Mucosa of descending colon (tissue), 3 donors: ENCODE results near the gene SUN1. TPM values are rescaled to one million over a fixed set of nuclear protein-coding genes. Genes with fewer than 3 reads are reported as not detected.

Source experiments
- ATAC-seq: fragments of 200-7000 bp; cut with Tn5 transposase; one replicate; pipeline ENCODE4 v1.9.1; 2020; ENCODE audit warnings: mild to moderate bottlenecking, moderate library complexity
- DNase-seq, 3 donors: peaks; one replicate each; pipeline ENCODE4 v3.0.0-alpha.2; 2020
- H3K36me3 ChIP-seq: fragments of 200-600 bp; one replicate; pipeline ENCODE4 v1.8.0; 2021; ENCODE audit warnings: low read depth, mild to moderate bottlenecking
- H3K4me1 ChIP-seq: fragments of 200-600 bp; one replicate; pipeline ENCODE4 v1.8.0; 2021; ENCODE audit warnings: low read depth, mild to moderate bottlenecking
- H3K4me3 ChIP-seq: fragments of 200-600 bp; one replicate; pipeline ENCODE4 v1.8.0; 2021; ENCODE audit warnings: mild to moderate bottlenecking
- H3K9me3 ChIP-seq: fragments of 200-600 bp; one replicate; pipeline ENCODE4 v1.8.0; 2021; ENCODE audit warnings: mild to moderate bottlenecking
- CTCF ChIP-seq: fragments of 200-600 bp; IDR thresholded peaks from one replicate; pipeline ENCODE4 v1.8.0; 2022; ENCODE audit warnings: antibody characterized with exemption, mild to moderate bottlenecking
- intact Hi-C, 2 donors: fragments of 100-400 bp; cut with DNase I in 1 of 2; cut with micrococcal nuclease in 1 of 2; formaldehyde crosslinking; loops; one replicate each; pipeline versions ENCODE4 v1.11.0 to v1.11.1; 2022; cut with DNase I, micrococcal nuclease
- long read RNA-seq, 2 donors: library from polyadenylated mRNA; unstranded; transcript quantifications; one replicate each; pipeline ENCODE4 v2.0.0, GENCODE V29; 2019 to 2021
- total RNA-seq, 3 donors: library from RNA; stranded (reverse); fragmentation: NEBNext Ultra II Directional in 2 of 3; extraction: Animal tissue kit (Norgen Biotek cat#: 25700) in 2 of 3; gene quantifications; one replicate each; pipeline versions ENCODE4 v1.2.1 to v1.2.4, GENCODE V29; 2021 to 2023
- donor health status: DM: no; HTN: no; CAD: no; lungs with moderate emphysema.
- donor health status: DM: no; HTN: no; CAD: no.
- donor health status: DM: no; HTN: yes; CAD: no.

The SUN1 gene
- 100 to 1,000 TPM; 151 to 179 (median 164) TPM for total RNA-seq
- long read RNA-seq, donor 1, full-length matches to known transcripts = 4 of 119 reads
- long read RNA-seq, donor 1, partial matches to known transcripts = 34 of 119 reads
- long read RNA-seq, donor 1, other reads (novel, unspliced or antisense) = 81 of 119 reads
- long read RNA-seq, donor 2, partial matches to known transcripts = 9 of 19 reads
- long read RNA-seq, donor 2, other reads (novel, unspliced or antisense) = 5 of 19 reads

- intact Hi-C loops = no loop called here
- ATAC-seq (peak; percentile 34), DNase-seq (peak in 1 of 3 donors; percentile 26)
- Histone ChIP-seq H3K9me3 (no peaks in the 10 kb centered on the region), H3K4me1 (peaks cover 34% of the 10 kb centered on the region), H3K4me3 (no peak within 1 kb of the TSS), H3K36me3 (no peaks in the 10 kb centered on the region)
- no peak for TF ChIP-seq CTCF
These were observed at the start of gene SUN1 for GRCh38 chr7:832167-832967. Gene SUN1, plus strand, starts transcription at chr7:832476. Its CDS starts 49 bp downstream, at chr7:832525.

GRCh38 chr7:782718-783449 is 49.4 kb upstream of the SUN1 start:
- no peaks in the 10 kb centered on the region for H3K36me3 ChIP-seq
- no peak for TF ChIP-seq CTCF
- no peaks in the 10 kb centered on the region for H3K4me1 ChIP-seq
- H3K9me3 ChIP-seq = no peaks in the 10 kb centered on the region
- DNase-seq = peak in 1 of 3 donors; percentile 38
- no peak overlapping the region for H3K4me3 ChIP-seq
- intact Hi-C loops = loop anchor here in 1 of 2 donors (10.0 kb wide), 1 partner anchor 82 kb away; no protein-coding TSS in a partner anchor
- no peak for ATAC-seq

GRCh38 chr7:783556-784490 is 48.5 kb upstream of the SUN1 start:
- no peak overlapping the region for H3K4me3 ChIP-seq
- no peaks in the 10 kb centered on the region for H3K9me3 ChIP-seq
- TF ChIP-seq CTCF = no peak
- DNase-seq (no peak), ATAC-seq (no peak)
- no peaks in the 10 kb centered on the region for H3K36me3 ChIP-seq
- intact Hi-C loops = loop anchor here in 1 of 2 donors (10.0 kb wide), 1 partner anchor 81 kb away; no protein-coding TSS in a partner anchor
- no peaks in the 10 kb centered on the region for H3K4me1 ChIP-seq

GRCh38 chr7:784971-785370 is 47.3 kb upstream of the SUN1 start:
- no peaks in the 10 kb centered on the region for H3K4me1 ChIP-seq
- ATAC-seq = no peak
- no peaks in the 10 kb centered on the region for H3K9me3 ChIP-seq
- TF ChIP-seq CTCF = no peak
- DNase-seq = no peak
- H3K36me3 ChIP-seq = no peaks in the 10 kb centered on the region
- intact Hi-C loops = loop anchor here (5.0 to 10.0 kb wide), 2 partner anchors 80 to 87 kb away; no protein-coding TSS in a partner anchor
- H3K4me3 ChIP-seq = no peak overlapping the region

GRCh38 chr7:785416-785815 is 46.9 kb upstream of the SUN1 start:
- H3K4me3 ChIP-seq = no peak overlapping the region
- H3K9me3 ChIP-seq = no peaks in the 10 kb centered on the region
- intact Hi-C loops = loop anchor here (5.0 to 10.0 kb wide), 2 partner anchors 79 to 87 kb away; no protein-coding TSS in a partner anchor
- ATAC-seq (no peak), DNase-seq (no peak)
- H3K4me1 ChIP-seq = no peaks in the 10 kb centered on the region
- H3K36me3 ChIP-seq = no peaks in the 10 kb centered on the region
- TF ChIP-seq CTCF = no peak
